Glutamatergic neuron (in vitro differentiated cells): ENCODE results near the gene PTPN22. TPM values are rescaled to one million over a fixed set of nuclear protein-coding genes. Genes with fewer than 3 reads are reported as not detected.
A peak's percentile ranks its signal among the peaks of the same experiment; 100 is the strongest.

Experiments used
- DNase-seq: peaks from one replicate; pipeline ENCODE4 v3.0.0; 2022
- H3K27ac Mint-ChIP-seq: one replicate; pipeline ENCODE4 v1.8.0; 2020; ENCODE audit warnings: mild to moderate bottlenecking, mixed read lengths, inconsistent platforms; ENCODE audit not compliant: unreplicated experiment
- H3K27me3 Mint-ChIP-seq: one replicate; pipeline ENCODE4 v1.8.0; 2020; ENCODE audit warnings: mild to moderate bottlenecking, moderate library complexity, mixed read lengths, inconsistent platforms; ENCODE audit not compliant: unreplicated experiment
- H3K36me3 Mint-ChIP-seq: one replicate; pipeline ENCODE4 v1.8.0; 2020; ENCODE audit warnings: mild to moderate bottlenecking, mixed read lengths, inconsistent platforms; ENCODE audit not compliant: unreplicated experiment
- H3K4me1 Mint-ChIP-seq: one replicate; pipeline ENCODE4 v1.8.0; 2020; ENCODE audit warnings: mild to moderate bottlenecking, low read depth, mixed read lengths, inconsistent platforms; ENCODE audit not compliant: unreplicated experiment
- H3K4me3 Mint-ChIP-seq: one replicate; pipeline ENCODE4 v1.8.0; 2020; ENCODE audit warnings: mild to moderate bottlenecking, mixed read lengths, inconsistent platforms; ENCODE audit not compliant: unreplicated experiment
- H3K9me3 Mint-ChIP-seq: one replicate; pipeline ENCODE4 v1.8.0; 2020; ENCODE audit warnings: mild to moderate bottlenecking, moderate library complexity, mixed read lengths, inconsistent platforms; ENCODE audit not compliant: unreplicated experiment
- total RNA-seq: library from RNA; stranded (reverse); fragmentation: NEBNext Ultra II Directional; extraction: Animal tissue kit (Norgen Biotek cat#: 25700); gene quantifications from one replicate; pipeline ENCODE4 v1.2.1, GENCODE V29; 2021; ENCODE audit not compliant: unreplicated experiment
- TF ChIP-seq, protein P1 (sequence below): fragments of 200-600 bp; sonication (generic); IDR thresholded peaks from one replicate; pipeline ENCODE4 v1.5.0; 2021; ENCODE audit not compliant: partially characterized antibody, unreplicated experiment

Gene PTPN22
- total RNA-seq, 1 donor from 2014 or later = not detected

DNA sequence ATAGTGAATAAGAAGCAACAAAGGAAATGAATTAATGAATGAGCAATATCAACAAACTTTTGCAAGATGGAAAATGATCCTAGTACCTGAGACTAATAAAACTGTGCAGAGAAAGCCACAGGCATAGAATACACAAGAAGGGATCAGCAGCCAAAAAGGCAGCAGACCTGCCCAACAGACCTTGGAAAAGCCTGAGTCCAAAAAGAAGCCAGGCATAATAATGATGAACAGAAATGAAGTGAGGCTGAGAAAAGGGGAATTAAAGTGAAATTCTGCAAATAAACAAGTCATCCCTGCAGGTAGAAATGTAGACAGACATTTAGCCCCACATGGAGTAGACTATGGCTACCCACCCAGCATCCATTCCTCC, 101.9 kb downstream of the PTPN22 start:
- Mint-ChIP-seq H3K9me3 (peaks cover 4% of the 10 kb centered on the region), H3K4me1 (peaks cover 63% of the 10 kb centered on the region)

DNA sequence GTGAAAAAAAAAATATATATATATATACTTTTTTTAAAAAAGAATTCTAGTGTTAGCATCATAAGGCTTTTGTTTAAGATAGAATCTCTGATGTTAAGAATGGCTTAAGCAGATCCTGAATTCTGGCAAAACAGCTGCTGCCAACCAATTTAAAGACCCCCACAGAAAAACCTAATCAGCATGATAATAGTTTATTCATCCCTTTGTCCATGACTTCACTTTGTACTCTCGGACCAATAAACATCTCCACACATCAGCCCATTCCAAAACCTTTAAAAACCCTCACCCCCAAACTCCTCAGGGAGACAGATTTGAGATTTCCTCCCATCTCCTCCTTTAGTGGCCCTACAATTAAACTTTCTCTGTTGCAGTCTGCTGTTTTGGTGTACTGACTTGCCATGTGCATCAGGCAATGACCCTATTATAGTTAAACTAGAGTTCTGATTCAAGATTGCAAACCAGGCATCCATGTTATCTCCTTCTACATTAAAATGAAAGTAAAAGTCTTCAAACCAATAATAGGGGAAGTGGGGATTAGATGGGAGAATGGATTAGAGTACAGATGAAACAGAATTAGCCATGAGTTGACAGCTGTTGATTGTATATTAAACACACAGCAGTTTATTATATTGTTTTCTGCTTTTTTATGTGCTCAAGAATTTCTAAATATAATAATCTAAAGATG, 102.5 kb downstream of the PTPN22 start:
- peaks cover 66% of the 10 kb centered on the region for H3K4me1 Mint-ChIP-seq
- peak overlapping the region; percentile 93 for H3K27ac Mint-ChIP-seq
- peaks cover 5% of the 10 kb centered on the region for H3K9me3 Mint-ChIP-seq
- H3K4me3 Mint-ChIP-seq = peak overlapping the region; percentile 9
- TF ChIP-seq, protein P1, sequence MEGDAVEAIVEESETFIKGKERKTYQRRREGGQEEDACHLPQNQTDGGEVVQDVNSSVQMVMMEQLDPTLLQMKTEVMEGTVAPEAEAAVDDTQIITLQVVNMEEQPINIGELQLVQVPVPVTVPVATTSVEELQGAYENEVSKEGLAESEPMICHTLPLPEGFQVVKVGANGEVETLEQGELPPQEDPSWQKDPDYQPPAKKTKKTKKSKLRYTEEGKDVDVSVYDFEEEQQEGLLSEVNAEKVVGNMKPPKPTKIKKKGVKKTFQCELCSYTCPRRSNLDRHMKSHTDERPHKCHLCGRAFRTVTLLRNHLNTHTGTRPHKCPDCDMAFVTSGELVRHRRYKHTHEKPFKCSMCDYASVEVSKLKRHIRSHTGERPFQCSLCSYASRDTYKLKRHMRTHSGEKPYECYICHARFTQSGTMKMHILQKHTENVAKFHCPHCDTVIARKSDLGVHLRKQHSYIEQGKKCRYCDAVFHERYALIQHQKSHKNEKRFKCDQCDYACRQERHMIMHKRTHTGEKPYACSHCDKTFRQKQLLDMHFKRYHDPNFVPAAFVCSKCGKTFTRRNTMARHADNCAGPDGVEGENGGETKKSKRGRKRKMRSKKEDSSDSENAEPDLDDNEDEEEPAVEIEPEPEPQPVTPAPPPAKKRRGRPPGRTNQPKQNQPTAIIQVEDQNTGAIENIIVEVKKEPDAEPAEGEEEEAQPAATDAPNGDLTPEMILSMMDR = no peak
- H3K27me3 Mint-ChIP-seq = peaks cover 3% of the 10 kb centered on the region
- H3K36me3 Mint-ChIP-seq = no peaks in the 10 kb centered on the region
- DNase-seq = no peak

More for the DNA sequence above, 101.9 kb downstream of the PTPN22 start:
- Mint-ChIP-seq H3K36me3 (no peaks in the 10 kb centered on the region), H3K27ac (peak overlapping the region; percentile 93), H3K27me3 (peaks cover 2% of the 10 kb centered on the region), H3K4me3 (peak overlapping the region; percentile 61)
- TF ChIP-seq, protein P1 = no peak
- no peak for DNase-seq

DNA sequence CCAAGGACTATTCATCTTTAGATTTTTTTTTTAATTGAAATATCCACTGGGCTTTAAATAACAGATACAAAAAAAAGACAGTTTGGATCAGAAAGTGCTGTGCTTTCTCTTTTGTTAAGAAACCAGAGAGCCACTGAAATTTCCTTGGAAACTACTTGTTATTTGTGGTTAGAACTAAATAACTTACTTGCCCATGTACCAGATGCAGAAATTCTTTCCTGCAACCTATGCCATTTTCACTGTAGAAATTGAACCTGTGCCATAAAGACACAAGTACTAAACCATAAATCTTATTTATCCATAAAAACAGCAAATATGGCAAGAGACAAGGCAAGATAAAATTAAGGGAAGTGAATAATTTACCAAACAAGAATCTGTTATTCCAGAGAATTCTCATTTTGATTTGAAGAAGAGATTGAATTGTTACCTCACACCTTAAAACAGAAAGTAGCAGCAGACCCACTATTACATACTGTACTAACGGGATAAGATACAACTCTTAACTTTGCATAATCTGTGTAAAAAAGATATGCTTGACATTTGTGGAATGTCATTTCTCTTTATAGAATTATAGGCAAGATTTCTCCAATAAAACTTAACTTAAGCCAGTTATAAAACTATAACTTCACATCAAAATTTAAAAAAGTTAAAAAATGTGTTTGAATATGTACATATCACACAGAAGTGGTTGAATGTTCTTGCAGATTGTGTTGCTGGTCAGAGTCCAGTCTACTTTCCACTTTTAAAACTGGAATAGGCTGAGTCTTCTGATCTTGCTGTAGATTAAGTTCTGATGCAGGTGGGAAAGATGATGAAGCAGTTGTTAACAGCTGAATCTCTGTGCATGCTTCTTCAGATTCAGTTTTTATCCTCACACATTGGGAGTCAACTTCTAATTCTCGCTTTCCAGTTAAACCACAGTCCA, 105.9 kb downstream of the PTPN22 start:
- H3K9me3 Mint-ChIP-seq = peaks cover 11% of the 10 kb centered on the region
- TF ChIP-seq, protein P1 = no peak
- no peak for DNase-seq
- no peaks in the 10 kb centered on the region for H3K36me3 Mint-ChIP-seq
- H3K27ac Mint-ChIP-seq = peak overlapping the region; percentile 59
- peaks cover 81% of the 10 kb centered on the region for H3K4me1 Mint-ChIP-seq
- peak overlapping the region; percentile 26 for H3K4me3 Mint-ChIP-seq
- H3K27me3 Mint-ChIP-seq = peaks cover 8% of the 10 kb centered on the region

Other genes starting within 250 kb of the PTPN22 start
- 107 TPM for gene PHTF1, start 112.2 kb downstream of the PTPN22 start, total RNA-seq
- 35.2 TPM for gene RSBN1, start 59.2 kb downstream of the PTPN22 start, total RNA-seq
- 1.8 TPM for gene BCL2L15, start 15.9 kb upstream of the PTPN22 start, total RNA-seq
- 31.1 TPM for gene AP4B1, start 33.1 kb upstream of the PTPN22 start, total RNA-seq
- 6.1 TPM for gene DCLRE1B, start 33.6 kb upstream of the PTPN22 start, total RNA-seq
- gene HIPK1, start 57.6 kb upstream of the PTPN22 start, total RNA-seq = 41.0 TPM
- gene OLFML3, start 107.8 kb upstream of the PTPN22 start, total RNA-seq = 2.9 TPM